Omental fat pad (tissue), 4 donors: ENCODE results near the gene SCAP. TPM values are rescaled to one million over a fixed set of nuclear protein-coding genes. Genes with fewer than 3 reads are reported as not detected.
"Not testable (repeated sequence)": the region's sequence is repeated elsewhere in the genome, so short reads cannot be mapped to it uniquely, and the experiment has no call there.

Experiments
- ATAC-seq: fragments of 150-250 bp; one replicate; pipeline ENCODE4 v1.9.1; 2016; ENCODE audit warnings: mild to moderate bottlenecking, moderate library complexity; ENCODE audit not compliant: low FRiP score
- DNase-seq: peaks from one replicate; pipeline ENCODE4 v3.0.0-alpha.2; 2019; ENCODE audit warnings: low spot score
- CTCF ChIP-seq, 3 donors: fragments of 450-650 bp; IDR thresholded peaks; one replicate each; pipeline ENCODE4 v1.5.1; 2016 to 2017; ENCODE audit warnings: antibody characterized with exemption in 3 of 3, mild to moderate bottlenecking in 3 of 3, moderate library complexity in 2 of 3
- total RNA-seq, 4 donors: library from RNA; depleted of rRNA; stranded (reverse); fragments of >200 nt; gene quantifications; one replicate each; pipeline ENCODE4 v1.1.0, GENCODE V29; 2016

Gene SCAP
- total RNA-seq, 4 donors from 2014 or later = 57.7 to 83.2 (median 78.7) TPM

- no peak for DNase-seq
- no peak for TF ChIP-seq CTCF (IDR thresholded peaks at IDR 0.05)
Observed at GRCh38 chr3:47479826-47480160, 4.1 kb upstream of the SCAP start.

GRCh38 chr3:47478022-47478421 lies 2.3 kb upstream of the SCAP start:
- ATAC-seq = no peak
- TF ChIP-seq CTCF (IDR thresholded peaks at IDR 0.05) = no peak
- DNase-seq = no peak

More at GRCh38 chr3:47479826-47480160, 4.1 kb upstream of the SCAP start:
- ATAC-seq = no peak

GRCh38 chr3:47476644-47477199 lies 981 bp upstream of the SCAP start:
- no peak for TF ChIP-seq CTCF (IDR thresholded peaks at IDR 0.05)
- ATAC-seq (no peak), DNase-seq (no peak)

GRCh38 chr3:47476330-47476626 lies 537 bp upstream of the SCAP start:
- no peak for ATAC-seq
- DNase-seq = no peak
- TF ChIP-seq CTCF (IDR thresholded peaks at IDR 0.05) = no peak

GRCh38 chr3:47475029-47475569 lies 642 bp downstream of the SCAP start:
- ATAC-seq (peak; percentile 12), DNase-seq (no peak)
- TF ChIP-seq CTCF (IDR thresholded peaks at IDR 0.05) = no peak

GRCh38 chr3:47473391-47473790 lies 2.4 kb downstream of the SCAP start:
- no peak for TF ChIP-seq CTCF (IDR thresholded peaks at IDR 0.05)
- DNase-seq = no peak

GRCh38 chr3:47469616-47470015 lies 6.1 kb downstream of the SCAP start:
- ATAC-seq = no peak
- DNase-seq = no peak
- no peak for TF ChIP-seq CTCF (IDR thresholded peaks at IDR 0.05)

More at GRCh38 chr3:47473391-47473790, 2.4 kb downstream of the SCAP start:
- no peak for ATAC-seq

- ATAC-seq, DNase-seq: not testable (repeated sequence)
Observed at GRCh38 chr3:47468315-47468714, 7.4 kb downstream of the SCAP start.
